WTC11 (cell line): Measurements from ENCODE around the gene TMEM151B. TPM values are rescaled to one million over a fixed set of nuclear protein-coding genes. Genes with fewer than 3 reads are reported as not detected.

Experiments used
- ATAC-seq: fragments of 200-7000 bp; cut with Tn5 transposase; 2 replicates; pipeline ENCODE4 v1.10.0; 2021; ENCODE audit warnings: mild to moderate bottlenecking, moderate library complexity
- CTCF ChIA-PET: fragments of 300-600 bp; sonication (Branson Sonifier 250); formaldehyde crosslinking; loops from one replicate; lab custom pipeline; 2021; ENCODE audit warnings: antibody characterized with exemption; lab: Charles Lee
- POLR2A ChIA-PET: fragments of 350-600 bp; sonication (Branson Sonifier 250); formaldehyde crosslinking; loops from one replicate; lab custom pipeline; 2021; ENCODE audit warnings: antibody characterized with exemption; lab: Charles Lee
- DNase-seq: peaks from one replicate; pipeline ENCODE4 v3.0.0; 2021; ENCODE audit warnings: low spot score
- H3K27ac Mint-ChIP-seq: 2 replicates; pipeline ENCODE4 v1.8.0; 2021; ENCODE audit warnings: mixed read lengths
- H3K27me3 Mint-ChIP-seq: 2 replicates; pipeline ENCODE4 v1.8.0; 2021; ENCODE audit warnings: low read depth, mild to moderate bottlenecking, moderate library complexity, mixed read lengths
- H3K36me3 Mint-ChIP-seq: 2 replicates; pipeline ENCODE4 v1.8.0; 2021; ENCODE audit warnings: mixed read lengths
- H3K4me1 Mint-ChIP-seq: 2 replicates; pipeline ENCODE4 v1.8.0; 2022; ENCODE audit warnings: mixed read lengths
- H3K4me3 Mint-ChIP-seq: 2 replicates; pipeline ENCODE4 v1.8.0; 2021; ENCODE audit warnings: mild to moderate bottlenecking, moderate library complexity, mixed read lengths
- H3K9me3 Mint-ChIP-seq: 2 replicates; pipeline ENCODE4 v1.8.0; 2021; ENCODE audit warnings: mixed read lengths
- AFF4 ChIP-seq: sonication (generic); formaldehyde crosslinking; IDR thresholded peaks from 2 replicates; pipeline ENCODE4 v1.8.1; 2023; ENCODE audit warnings: mild to moderate bottlenecking, missing genetic modification reagents, borderline replicate concordance
- ARID4B ChIP-seq: sonication (generic); formaldehyde crosslinking; IDR thresholded peaks from 2 replicates; pipeline ENCODE4 v1.8.0; 2023; ENCODE audit warnings: missing genetic modification reagents, mild to moderate bottlenecking, borderline replicate concordance
- FOXK1 ChIP-seq: sonication (generic); formaldehyde crosslinking; IDR thresholded peaks from 2 replicates; pipeline ENCODE4 v1.8.0; 2022; ENCODE audit warnings: mild to moderate bottlenecking, moderate library complexity, missing genetic modification reagents
- JAZF1 ChIP-seq: fragments of 250-450 bp; sonication (Bioruptor Pico); IDR thresholded peaks from 2 replicates; pipeline ENCODE4 v1.9.0; 2021; ENCODE audit warnings: moderate library complexity, mild to moderate bottlenecking, inconsistent platforms
- JUN ChIP-seq: sonication (generic); formaldehyde crosslinking; IDR thresholded peaks from 2 replicates; pipeline ENCODE4 v1.8.0; 2023; ENCODE audit warnings: mild to moderate bottlenecking, missing genetic modification reagents
- SMAD3 ChIP-seq: sonication (generic); formaldehyde crosslinking; IDR thresholded peaks from 2 replicates; pipeline ENCODE4 v1.8.0; 2022; ENCODE audit warnings: missing genetic modification reagents, mild to moderate bottlenecking, borderline replicate concordance
- ZNF512 ChIP-seq: sonication (generic); formaldehyde crosslinking; IDR thresholded peaks from 2 replicates; pipeline ENCODE4 v1.8.1; 2022; ENCODE audit warnings: missing genetic modification reagents, borderline replicate concordance
- total RNA-seq: library from RNA; stranded (reverse); gene quantifications from 3 replicates; pipeline ENCODE4 v1.2.3, GENCODE V29; 2021

TMEM151B gene
- total RNA-seq, 1 experiment from 2014 or later: 5.5 TPM

- no peak for TF ChIP-seq JAZF1 (CRISPR knock-in tag)
- Mint-ChIP-seq H3K9me3 (no peaks in the 10 kb centered on the region), H3K4me1 (peaks cover 40% of the 10 kb centered on the region), H3K27ac (peak overlapping the region; percentile 87), H3K36me3 (peaks cover 60% of the 10 kb centered on the region), H3K4me3 (no peak overlapping the region), H3K27me3 (no peaks in the 10 kb centered on the region)
- ATAC-seq (no peak), DNase-seq (no peak)
- ChIA-PET CTCF (interaction anchor here (1.9 to 6.3 kb wide), 4 partner anchors 9 to 76 kb away, joined by 12 to 174 read pairs (median 32); partner anchors contain the start of genes SLC29A1 and SLC35B2), POLR2A (no interaction called here)
Observed at GRCh38 chr6:44232676-44233566, 37.3 kb upstream of the TMEM151B start.

- H3K27ac Mint-ChIP-seq: peak overlapping the region; percentile 87
- POLR2A ChIA-PET: interaction anchor here (1.4 to 2.7 kb wide), 4 partner anchors 9 to 23 kb away, joined by 5 to 14 read pairs (median 8); partner anchors contain the start of genes HSP90AB1, SLC29A1 and SLC35B2
Observed at GRCh38 chr6:44233567-44234100, 36.6 kb upstream of the TMEM151B start.

More at GRCh38 chr6:44233567-44234100, 36.6 kb upstream of the TMEM151B start:
- DNase-seq (no peak), ATAC-seq (no peak)
- TF ChIP-seq AFF4 (CRISPR knock-in tag): no peak
- TF ChIP-seq FOXK1: no peak
- no peak for TF ChIP-seq ARID4B (CRISPR knock-in tag)
- TF ChIP-seq JUN (CRISPR knock-in tag): no peak
- TF ChIP-seq ZNF512 (CRISPR knock-in tag): no peak
- no peak for TF ChIP-seq SMAD3 (CRISPR knock-in tag)
- Mint-ChIP-seq H3K4me1 (peaks cover 45% of the 10 kb centered on the region), H3K9me3 (no peaks in the 10 kb centered on the region), H3K27me3 (peaks cover 3% of the 10 kb centered on the region), H3K4me3 (no peak overlapping the region), H3K36me3 (peaks cover 54% of the 10 kb centered on the region)
- CTCF ChIA-PET: interaction anchor here (1.2 to 6.3 kb wide), 18 partner anchors 10 to 148 kb away, joined by 3 to 174 read pairs (median 10); partner anchors contain the start of genes AARS2, HSP90AB1, SLC29A1 and SLC35B2
